Brain microvascular endothelial cell (primary cell): ENCODE results near the gene VPS41.

Source experiments
- DNase-seq: peaks from one replicate; pipeline ENCODE4 v3.0.0-alpha.2; 2020
- H3K27ac ChIP-seq: fragments of 250-450 bp; sonication (Bioruptor Pico); 2 replicates; pipeline ENCODE4 v1.5.1; 2020; ENCODE audit warnings: mild to moderate bottlenecking, moderate library complexity
- H3K27me3 ChIP-seq: fragments of 250-450 bp; sonication (Bioruptor Pico); replicated peaks from 2 replicates; pipeline ENCODE4 v1.5.1; 2020; ENCODE audit warnings: mild to moderate bottlenecking
- H3K36me3 ChIP-seq: fragments of 250-450 bp; sonication (Bioruptor Pico); replicated peaks from 2 replicates; pipeline ENCODE4 v1.5.1; 2020; ENCODE audit warnings: mild to moderate bottlenecking
- H3K4me3 ChIP-seq: 2 replicates; pipeline ENCODE4 v1.5.1; 2011; ENCODE audit warnings: low read depth, mild to moderate bottlenecking, control low read depth, low read length, moderate library complexity
- in situ Hi-C: cut with HindIII; loops from 2 replicates; pipeline ENCODE4 v1.10.0; 2017; ENCODE audit warnings: low sequenced_read_pairs, low pct_ligation_motif_present
- TF ChIP-seq, protein P1 (sequence below): IDR thresholded peaks from 2 replicates; pipeline ENCODE4 v1.5.1; 2011; ENCODE audit warnings: low read depth, mild to moderate bottlenecking, moderate library complexity, low read length, control low read depth, inconsistent platforms; ENCODE audit errors: missing control alignments

The VPS41 gene

DNA sequence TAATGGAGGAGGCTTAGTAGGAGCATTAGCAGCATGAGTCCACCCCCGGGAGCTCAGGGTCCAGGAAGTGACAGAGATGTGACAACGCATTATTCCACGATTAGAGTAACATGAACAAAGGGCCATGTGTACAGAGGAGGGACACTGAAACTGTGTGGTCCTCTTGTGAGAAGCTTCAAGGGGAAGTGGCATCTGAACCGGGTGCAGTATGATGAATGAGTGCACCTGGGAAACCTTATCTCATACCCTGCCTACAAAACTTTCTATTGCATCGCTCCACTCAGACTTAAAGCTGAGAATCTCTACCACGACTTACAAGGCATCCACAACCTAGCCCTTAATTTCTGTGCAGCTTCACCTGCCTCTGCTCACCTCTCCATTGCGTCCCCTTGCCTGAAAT lies 162.6 kb downstream of the VPS41 start:
- Histone ChIP-seq H3K36me3 (no peaks in the 10 kb centered on the region), H3K27ac (no peak overlapping the region), H3K27me3 (no peaks in the 10 kb centered on the region), H3K4me3 (no peak overlapping the region)
- no peak for DNase-seq
- in situ Hi-C loops: no loop called here
- TF ChIP-seq, protein P1, sequence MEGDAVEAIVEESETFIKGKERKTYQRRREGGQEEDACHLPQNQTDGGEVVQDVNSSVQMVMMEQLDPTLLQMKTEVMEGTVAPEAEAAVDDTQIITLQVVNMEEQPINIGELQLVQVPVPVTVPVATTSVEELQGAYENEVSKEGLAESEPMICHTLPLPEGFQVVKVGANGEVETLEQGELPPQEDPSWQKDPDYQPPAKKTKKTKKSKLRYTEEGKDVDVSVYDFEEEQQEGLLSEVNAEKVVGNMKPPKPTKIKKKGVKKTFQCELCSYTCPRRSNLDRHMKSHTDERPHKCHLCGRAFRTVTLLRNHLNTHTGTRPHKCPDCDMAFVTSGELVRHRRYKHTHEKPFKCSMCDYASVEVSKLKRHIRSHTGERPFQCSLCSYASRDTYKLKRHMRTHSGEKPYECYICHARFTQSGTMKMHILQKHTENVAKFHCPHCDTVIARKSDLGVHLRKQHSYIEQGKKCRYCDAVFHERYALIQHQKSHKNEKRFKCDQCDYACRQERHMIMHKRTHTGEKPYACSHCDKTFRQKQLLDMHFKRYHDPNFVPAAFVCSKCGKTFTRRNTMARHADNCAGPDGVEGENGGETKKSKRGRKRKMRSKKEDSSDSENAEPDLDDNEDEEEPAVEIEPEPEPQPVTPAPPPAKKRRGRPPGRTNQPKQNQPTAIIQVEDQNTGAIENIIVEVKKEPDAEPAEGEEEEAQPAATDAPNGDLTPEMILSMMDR: no peak

DNA sequence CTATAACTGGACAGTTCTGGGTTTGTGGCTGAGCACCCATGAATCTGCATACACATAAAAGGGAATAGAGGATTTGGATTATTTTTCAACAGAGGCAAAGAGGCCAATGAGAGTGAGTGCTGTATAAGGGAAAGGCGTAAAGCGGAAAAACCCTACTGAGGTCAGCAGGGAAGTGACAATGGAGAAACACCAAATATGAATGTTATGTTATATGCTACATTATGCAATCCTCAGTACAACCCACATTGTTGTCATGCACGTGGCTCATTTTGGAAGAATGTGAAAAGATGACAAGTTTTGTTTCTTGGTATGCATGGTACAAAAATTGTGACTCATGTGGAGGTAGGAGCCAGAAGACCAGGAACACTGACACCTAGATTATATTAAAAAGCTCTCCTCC lies 164.2 kb downstream of the VPS41 start:
- DNase-seq: peak; percentile 78
- TF ChIP-seq, protein P1: no peak
- Histone ChIP-seq H3K27ac (peak overlapping the region; percentile 56), H3K36me3 (no peaks in the 10 kb centered on the region), H3K27me3 (no peaks in the 10 kb centered on the region), H3K4me3 (no peak overlapping the region)
- in situ Hi-C loops: no loop called here

DNA sequence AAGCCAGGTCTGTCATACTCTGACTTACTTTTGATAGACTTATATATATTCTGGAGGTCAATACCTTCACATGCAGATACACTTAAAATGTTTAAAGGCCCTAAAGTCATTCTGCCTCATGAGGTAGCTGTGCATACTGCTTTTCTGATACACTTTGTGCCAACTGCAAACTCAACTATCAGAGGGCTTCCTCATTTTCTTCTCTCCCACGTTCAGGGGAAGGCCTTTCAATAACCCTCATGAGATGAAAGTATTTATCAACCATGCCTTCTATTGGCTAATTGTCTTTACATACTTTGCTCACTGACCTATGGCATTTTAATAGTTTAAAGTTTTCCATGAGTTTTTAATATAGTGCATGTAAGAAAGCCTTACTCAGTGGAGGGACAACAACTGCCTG lies 165.1 kb downstream of the VPS41 start:
- Histone ChIP-seq H3K27me3 (no peaks in the 10 kb centered on the region), H3K4me3 (no peak overlapping the region), H3K27ac (no peak overlapping the region), H3K36me3 (no peaks in the 10 kb centered on the region)
- in situ Hi-C loops: no loop called here
- TF ChIP-seq, protein P1: no peak
- DNase-seq: no peak

DNA sequence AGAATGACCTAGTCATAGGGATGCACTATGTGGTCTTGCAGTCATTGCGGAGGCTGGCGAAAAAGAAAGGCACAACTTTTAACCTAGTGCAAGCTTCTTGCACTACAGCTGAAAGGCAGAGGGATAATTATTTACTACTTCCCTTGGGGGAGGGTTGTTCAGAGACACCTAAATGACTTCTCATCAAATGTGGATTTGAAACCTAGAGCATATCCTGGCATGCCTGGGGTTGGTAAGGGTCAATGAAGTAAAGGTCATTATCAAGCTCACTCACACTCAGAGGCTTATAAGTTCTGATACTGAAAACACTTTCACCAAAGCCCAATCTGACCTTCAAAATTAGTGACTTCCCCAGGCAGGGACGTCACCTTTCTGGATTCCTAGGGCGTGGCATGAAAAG lies 168.9 kb downstream of the VPS41 start:
- H3K27me3 ChIP-seq: no peaks in the 10 kb centered on the region
- no peaks in the 10 kb centered on the region for H3K36me3 ChIP-seq
- in situ Hi-C loops: no loop called here
- no peak for DNase-seq
- no peak overlapping the region for H3K4me3 ChIP-seq
- no peak overlapping the region for H3K27ac ChIP-seq
- TF ChIP-seq, protein P1: no peak

DNA sequence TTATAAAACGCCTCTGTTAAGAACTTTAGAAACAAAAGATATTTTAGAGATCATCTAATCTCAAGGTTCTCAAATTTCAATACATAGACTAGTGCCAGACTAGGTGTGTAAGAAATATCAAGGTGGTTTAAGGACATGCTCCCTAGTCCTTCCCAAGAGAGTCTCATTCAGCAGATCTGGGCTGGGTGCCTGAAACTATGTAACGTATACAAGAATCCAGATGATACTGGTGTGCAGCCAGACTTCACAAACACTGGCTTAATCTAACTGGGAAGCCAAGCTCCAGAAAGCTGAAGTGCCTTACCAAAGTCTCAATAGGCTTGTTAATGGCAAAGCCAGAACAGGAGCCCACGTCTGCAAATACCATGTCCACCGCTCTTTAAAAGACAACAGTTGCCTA lies 172.9 kb downstream of the VPS41 start:
- H3K4me3 ChIP-seq: no peak overlapping the region
- in situ Hi-C loops: no loop called here
- no peaks in the 10 kb centered on the region for H3K27me3 ChIP-seq
- H3K36me3 ChIP-seq: no peaks in the 10 kb centered on the region
- TF ChIP-seq, protein P1: no peak
- H3K27ac ChIP-seq: no peak overlapping the region
- no peak for DNase-seq

DNA sequence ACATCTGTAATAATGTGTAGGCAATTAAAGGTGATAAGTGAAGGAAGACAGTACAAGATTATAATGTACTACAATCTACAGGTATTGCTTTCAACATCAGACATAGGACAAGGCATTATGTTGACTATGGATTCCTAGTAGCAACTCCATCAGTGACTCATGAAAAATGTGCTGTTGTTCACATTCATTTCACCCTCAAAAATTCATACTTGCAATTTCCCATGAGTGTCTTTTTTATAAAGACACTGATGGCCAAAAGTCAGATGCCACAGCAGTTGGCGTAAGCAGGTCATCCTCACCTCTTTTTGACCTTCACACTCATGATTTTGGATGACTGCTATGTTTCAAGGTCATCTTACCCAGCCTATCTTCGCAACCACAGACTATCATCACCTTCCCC lies 177.8 kb downstream of the VPS41 start:
- H3K4me3 ChIP-seq: no peak overlapping the region
- no peaks in the 10 kb centered on the region for H3K27me3 ChIP-seq
- no peaks in the 10 kb centered on the region for H3K36me3 ChIP-seq
- DNase-seq: peak; percentile 48
- in situ Hi-C loops: no loop called here
- H3K27ac ChIP-seq: peak overlapping the region; percentile 9
- TF ChIP-seq, protein P1: no peak
